ENCODE results near the gene NAALADL2.
"Not testable (repeated sequence)": the region's sequence is repeated elsewhere in the genome, so short reads cannot be mapped to it uniquely, and the experiment has no call there.

The NAALADL2 gene

GRCh38 chr3:175512700-175513099 lies 653.6 kb downstream of the NAALADL2 start:
- peaks cover 8% of the 10 kb centered on the region for H3K4me1 Mint-ChIP-seq
- peaks cover 4% of the 10 kb centered on the region for H3K36me3 Mint-ChIP-seq (ENCODE audit: low read depth)
- no peak overlapping the region for H3K4me3 Mint-ChIP-seq
- no peaks in the 10 kb centered on the region for H3K27me3 Mint-ChIP-seq (ENCODE audit: low read depth)
- H3K9me3 Mint-ChIP-seq: peaks cover 2% of the 10 kb centered on the region
- no peak overlapping the region for H3K27ac Mint-ChIP-seq
- no peak for TF ChIP-seq CTCF (IDR thresholded peaks at IDR 0.05; ENCODE audit: unreplicated experiment in 3 of 3)

GRCh38 chr3:175518459-175518858 lies 659.3 kb downstream of the NAALADL2 start:
- no peak for TF ChIP-seq CTCF (IDR thresholded peaks at IDR 0.05; ENCODE audit: unreplicated experiment in 3 of 3)
- Mint-ChIP-seq H3K36me3 (ENCODE audit: low read depth) (no peaks in the 10 kb centered on the region), H3K27me3 (ENCODE audit: low read depth) (no peaks in the 10 kb centered on the region), H3K27ac (no peak overlapping the region), H3K4me1 (no peaks in the 10 kb centered on the region), H3K4me3 (no peak overlapping the region), H3K9me3 (no peaks in the 10 kb centered on the region)

GRCh38 chr3:175521406-175521805 lies 662.3 kb downstream of the NAALADL2 start:
- Mint-ChIP-seq H3K27ac (no peak overlapping the region), H3K27me3 (ENCODE audit: low read depth) (no peaks in the 10 kb centered on the region), H3K9me3 (no peaks in the 10 kb centered on the region), H3K4me1 (peaks cover 3% of the 10 kb centered on the region), H3K4me3 (no peak overlapping the region), H3K36me3 (ENCODE audit: low read depth) (no peaks in the 10 kb centered on the region)
- no peak for TF ChIP-seq CTCF (IDR thresholded peaks at IDR 0.05; ENCODE audit: unreplicated experiment in 3 of 3)

- peak overlapping the region in 2 of 3 experiments; percentile 54 to 80 for H3K27ac Mint-ChIP-seq
- TF ChIP-seq CTCF (IDR thresholded peaks at IDR 0.05; ENCODE audit: unreplicated experiment in 3 of 3): no peak
These were observed 667.1 kb downstream of the NAALADL2 start for GRCh38 chr3:175526191-175526590.

GRCh38 chr3:175526609-175527280 lies 667.6 kb downstream of the NAALADL2 start:
- Mint-ChIP-seq H3K4me3 (peak overlapping the region; percentile 3 to 80 (median 77)), H3K9me3 (peaks cover 3% of the 10 kb centered on the region), H3K4me1 (peaks cover 6% of the 10 kb centered on the region), H3K36me3 (ENCODE audit: low read depth) (peaks cover 3% of the 10 kb centered on the region), H3K27ac (peak overlapping the region in 2 of 3 experiments; percentile 54 to 80), H3K27me3 (ENCODE audit: low read depth) (peaks cover 4% of the 10 kb centered on the region)
- no peak for TF ChIP-seq CTCF (IDR thresholded peaks at IDR 0.05; ENCODE audit: unreplicated experiment in 3 of 3)

More at GRCh38 chr3:175526191-175526590, 667.1 kb downstream of the NAALADL2 start:
- Mint-ChIP-seq H3K36me3 (ENCODE audit: low read depth) (peaks cover 3% of the 10 kb centered on the region), H3K27me3 (ENCODE audit: low read depth) (peaks cover 4% of the 10 kb centered on the region), H3K9me3 (peaks cover 3% of the 10 kb centered on the region), H3K4me1 (peaks cover 6% of the 10 kb centered on the region), H3K4me3 (peak overlapping the region; percentile 3 to 80 (median 77))

- not testable (repeated sequence) for H3K4me3 Mint-ChIP-seq; H3K27ac Mint-ChIP-seq; H3K36me3 Mint-ChIP-seq (ENCODE audit: low read depth); H3K27me3 Mint-ChIP-seq (ENCODE audit: low read depth); H3K9me3 Mint-ChIP-seq; H3K4me1 Mint-ChIP-seq
These were observed 669.6 kb downstream of the NAALADL2 start for GRCh38 chr3:175528693-175529092.
